RWPE2 (cell line): ENCODE results near the gene KCNB1.

Source experiments
- ATAC-seq: fragments of 200-7000 bp; cut with Tn5 transposase; 3 replicates; pipeline ENCODE4 v1.9.1; 2021; ENCODE audit warnings: low read depth
- DNase-seq: peaks from one replicate; pipeline ENCODE4 v3.0.0-alpha.2; 2020; ENCODE audit warnings: low spot score
- H3K27ac ChIP-seq: fragments of 450-650 bp; 2 replicates; pipeline ENCODE4 v1.5.1; 2017; ENCODE audit warnings: mild to moderate bottlenecking; ENCODE audit not compliant: poor library complexity, severe bottlenecking
- H3K27me3 ChIP-seq: fragments of 250-450 bp; sonication (Bioruptor Pico); 2 replicates; pipeline ENCODE4 v1.5.1; 2021; ENCODE audit warnings: mild to moderate bottlenecking, moderate library complexity; ENCODE audit not compliant: insufficient read depth, poor library complexity, severe bottlenecking
- H3K36me3 ChIP-seq: fragments of 250-450 bp; sonication (Bioruptor Pico); 2 replicates; pipeline ENCODE4 v1.5.1; 2020; ENCODE audit warnings: low read depth, mild to moderate bottlenecking, moderate library complexity
- H3K4me1 ChIP-seq: fragments of 250-450 bp; sonication (Bioruptor Pico); 2 replicates; pipeline ENCODE4 v1.5.1; 2021; ENCODE audit warnings: mild to moderate bottlenecking, moderate library complexity; ENCODE audit not compliant: insufficient read depth, poor library complexity, severe bottlenecking
- H3K4me3 ChIP-seq: fragments of 250-450 bp; sonication (Bioruptor Pico); 2 replicates; pipeline ENCODE4 v1.5.1; 2021; ENCODE audit warnings: mild to moderate bottlenecking, moderate library complexity; ENCODE audit not compliant: severe bottlenecking
- H3K9me3 ChIP-seq: fragments of 250-450 bp; sonication (Bioruptor Pico); 2 replicates; pipeline ENCODE4 v1.5.1; 2021; ENCODE audit warnings: mild to moderate bottlenecking, moderate library complexity; ENCODE audit not compliant: severe bottlenecking
- CTCF ChIP-seq: fragments of 450-650 bp; IDR thresholded peaks from one replicate; pipeline ENCODE4 v1.5.1; 2017; ENCODE audit warnings: mild to moderate bottlenecking, moderate library complexity; ENCODE audit not compliant: poor library complexity, severe bottlenecking

Gene KCNB1

GRCh38 chr20:49408509-49409104 is 73.9 kb downstream of the KCNB1 start:
- peak; percentile 67 for DNase-seq
- Histone ChIP-seq H3K27ac (no peak overlapping the region), H3K4me1 (no peaks in the 10 kb centered on the region), H3K27me3 (no peaks in the 10 kb centered on the region), H3K4me3 (no peak overlapping the region), H3K9me3 (no peaks in the 10 kb centered on the region), H3K36me3 (no peaks in the 10 kb centered on the region)
- no peak for TF ChIP-seq CTCF
- no peak for ATAC-seq

GRCh38 chr20:49406666-49407065 is 75.8 kb downstream of the KCNB1 start:
- Histone ChIP-seq H3K36me3 (no peaks in the 10 kb centered on the region), H3K27ac (no peak overlapping the region), H3K27me3 (no peaks in the 10 kb centered on the region), H3K4me3 (no peak overlapping the region), H3K9me3 (peaks cover 8% of the 10 kb centered on the region), H3K4me1 (no peaks in the 10 kb centered on the region)
- ATAC-seq (no peak), DNase-seq (no peak)
- TF ChIP-seq CTCF, result no peak

- Histone ChIP-seq H3K27me3 (no peaks in the 10 kb centered on the region), H3K4me3 (no peak overlapping the region), H3K4me1 (no peaks in the 10 kb centered on the region), H3K27ac (no peak overlapping the region), H3K36me3 (no peaks in the 10 kb centered on the region), H3K9me3 (peaks cover 8% of the 10 kb centered on the region)
- no peak for TF ChIP-seq CTCF
- ATAC-seq (no peak), DNase-seq (peak; percentile 70)
Measured at GRCh38 chr20:49405696-49406095, 76.8 kb downstream of the KCNB1 start.

- no peak overlapping the region for H3K4me3 ChIP-seq
- no peak for TF ChIP-seq CTCF
Measured at GRCh38 chr20:49405062-49405683, 77.3 kb downstream of the KCNB1 start.

GRCh38 chr20:49404461-49404860 is 78.0 kb downstream of the KCNB1 start:
- TF ChIP-seq CTCF, result no peak
- DNase-seq (peak; percentile 58), ATAC-seq (no peak)
- Histone ChIP-seq H3K27me3 (no peaks in the 10 kb centered on the region), H3K9me3 (peaks cover 8% of the 10 kb centered on the region), H3K4me3 (no peak overlapping the region), H3K36me3 (no peaks in the 10 kb centered on the region), H3K4me1 (no peaks in the 10 kb centered on the region), H3K27ac (no peak overlapping the region)

More at GRCh38 chr20:49405062-49405683, 77.3 kb downstream of the KCNB1 start:
- peak; percentile 55 for DNase-seq
- no peaks in the 10 kb centered on the region for H3K27me3 ChIP-seq
- no peak overlapping the region for H3K27ac ChIP-seq
- no peak for ATAC-seq
- H3K9me3 ChIP-seq, result peaks cover 8% of the 10 kb centered on the region
- H3K4me1 ChIP-seq, result no peaks in the 10 kb centered on the region
- H3K36me3 ChIP-seq, result no peaks in the 10 kb centered on the region
